Trophoblast cell (in vitro differentiated cells and primary cell): Measurements from ENCODE around the gene RPL7A.

Source experiments
- DNase-seq, 2 donors: peaks; one replicate each; pipeline ENCODE4 v3.0.0-alpha.2; 2016
- H2AFZ ChIP-seq: 2 replicates; pipeline ENCODE4 v1.6.1; 2013; ENCODE audit warnings: low read length, moderate library complexity, mild to moderate bottlenecking; ENCODE audit not compliant: insufficient read depth, poor library complexity
- H2AK5ac ChIP-seq: 2 replicates; pipeline ENCODE4 v1.6.1; 2013; ENCODE audit warnings: mild to moderate bottlenecking, low read length
- H2BK120ac ChIP-seq: 2 replicates; pipeline ENCODE4 v1.6.1; 2013; ENCODE audit warnings: low read length, mild to moderate bottlenecking, moderate library complexity; ENCODE audit not compliant: insufficient read depth, poor library complexity
- H2BK12ac ChIP-seq: 2 replicates; pipeline ENCODE4 v1.6.1; 2013; ENCODE audit warnings: mild to moderate bottlenecking, low read length, moderate library complexity
- H2BK5ac ChIP-seq: 2 replicates; pipeline ENCODE4 v1.6.1; 2013; ENCODE audit warnings: low read length, low read depth, moderate library complexity, mild to moderate bottlenecking; ENCODE audit not compliant: poor library complexity
- H3K14ac ChIP-seq: 2 replicates; pipeline ENCODE4 v1.6.1; 2013; ENCODE audit warnings: mild to moderate bottlenecking, low read length
- H3K18ac ChIP-seq: 2 replicates; pipeline ENCODE4 v1.6.1; 2013; ENCODE audit warnings: mild to moderate bottlenecking, low read length
- H3K23ac ChIP-seq: 2 replicates; pipeline ENCODE4 v1.6.1; 2013; ENCODE audit warnings: low read length
- H3K27ac ChIP-seq: 2 replicates; pipeline ENCODE4 v1.5.1; 2013; ENCODE audit warnings: low read depth, mild to moderate bottlenecking, inconsistent platforms, low read length, moderate library complexity
- H3K27me3 ChIP-seq: 2 replicates; pipeline ENCODE4 v1.6.1; 2013; ENCODE audit warnings: inconsistent platforms, mild to moderate bottlenecking, low read length, moderate library complexity; ENCODE audit not compliant: insufficient read depth
- H3K36me3 ChIP-seq, 2 experiments: 1 replicate in 1 of 2; 2 replicates in 1 of 2; pipeline ENCODE4 v1.6.1; 2013; ENCODE audit warnings: low read length in 2 of 2, mild to moderate bottlenecking in 2 of 2, moderate library complexity in 1 of 2; ENCODE audit not compliant: insufficient read depth in 2 of 2, control insufficient read depth in 1 of 2
- H3K4ac ChIP-seq: 2 replicates; pipeline ENCODE4 v1.6.1; 2013; ENCODE audit warnings: low read depth, mild to moderate bottlenecking, low read length, moderate library complexity
- H3K4me1 ChIP-seq, 2 experiments: 1 replicate in 1 of 2; 2 replicates in 1 of 2; pipeline ENCODE4 v1.6.1; 2013; ENCODE audit warnings: low read length in 2 of 2, mild to moderate bottlenecking in 2 of 2, moderate library complexity in 1 of 2; ENCODE audit not compliant: insufficient read depth in 2 of 2, control insufficient read depth in 1 of 2
- H3K4me2 ChIP-seq: 2 replicates; pipeline ENCODE4 v1.6.1; 2013; ENCODE audit warnings: inconsistent platforms, mild to moderate bottlenecking, low read length, moderate library complexity
- H3K4me3 ChIP-seq: 2 replicates; pipeline ENCODE4 v1.5.1; 2013; ENCODE audit warnings: mild to moderate bottlenecking, low read depth, low read length, inconsistent platforms
- H3K79me1 ChIP-seq: one replicate; pipeline ENCODE4 v1.6.1; 2013; ENCODE audit warnings: low read length
- H3K79me2 ChIP-seq: 2 replicates; pipeline ENCODE4 v1.6.1; 2013; ENCODE audit warnings: low read length, mild to moderate bottlenecking; ENCODE audit not compliant: control insufficient read depth, insufficient read depth, poor library complexity
- H3K9ac ChIP-seq: 2 replicates; pipeline ENCODE4 v1.6.1; 2013; ENCODE audit warnings: mild to moderate bottlenecking, low read length
- H3K9me3 ChIP-seq: 2 replicates; pipeline ENCODE4 v1.6.1; 2013; ENCODE audit warnings: low read depth, mild to moderate bottlenecking, control low read depth, inconsistent platforms, low read length; ENCODE audit not compliant: insufficient read depth
- H4K12ac ChIP-seq: 2 replicates; pipeline ENCODE4 v1.6.1; 2013; ENCODE audit warnings: low read depth, mild to moderate bottlenecking, low read length, moderate library complexity
- H4K8ac ChIP-seq: 2 replicates; pipeline ENCODE4 v1.6.1; 2013; ENCODE audit warnings: low read depth, mild to moderate bottlenecking, low read length, moderate library complexity
- H4K91ac ChIP-seq: one replicate; pipeline ENCODE4 v1.6.1; 2013; ENCODE audit warnings: low read depth, mild to moderate bottlenecking, low read length, moderate library complexity
- WGBS: extraction: QIAGEN DNeasy Blood & Tissue Kit; methylation state at CpG from one replicate; pipeline ENCODE4 v1.1.7; 2013; ENCODE audit warnings: missing lambda C conversion rate; ENCODE audit not compliant: insufficient read length, insufficient coverage; ENCODE audit errors: extremely low coverage; 5-methylcytosine and 5-hydroxymethylcytosine counted together

Gene RPL7A

GRCh38 chr9:133387680-133388079 lies 39.7 kb downstream of the RPL7A start:
- Histone ChIP-seq H3K18ac (no peak overlapping the region), H3K23ac (no peak overlapping the region), H3K9me3 (peaks cover 15% of the 10 kb centered on the region), H3K79me2 (no peaks in the 10 kb centered on the region), H3K27me3 (no peaks in the 10 kb centered on the region), H3K14ac (no peak overlapping the region), H4K91ac (no peak overlapping the region), H3K4me1 (peaks cover 0 to 3% of the 10 kb centered on the region in 2 experiments), H3K79me1 (no peaks in the 10 kb centered on the region), H2BK12ac (no peak overlapping the region), H2AK5ac (no peak overlapping the region), H3K9ac (no peak overlapping the region), H2BK5ac (no peak overlapping the region), H3K4ac (no peak overlapping the region), H4K8ac (no peak overlapping the region), H3K36me3 (no peaks in the 10 kb centered on the region), H3K4me2 (no peak overlapping the region), H2AFZ (no peak overlapping the region), H4K12ac (no peak overlapping the region), H3K27ac (no peak overlapping the region), H2BK120ac (no peak overlapping the region), H3K4me3 (no peak overlapping the region)
- DNase-seq = peak; percentile 68 to 70
- no CpG with 5 or more reads among the region's 9 CpGs for WGBS

- H3K18ac ChIP-seq = no peak overlapping the region
- no peaks in the 10 kb centered on the region for H3K79me1 ChIP-seq
- H2BK12ac ChIP-seq = no peak overlapping the region
- no peaks in the 10 kb centered on the region for H3K36me3 ChIP-seq
- H3K9ac ChIP-seq = no peak overlapping the region
- H3K23ac ChIP-seq = no peak overlapping the region
- H3K9me3 ChIP-seq = peaks cover 10% of the 10 kb centered on the region
- no peak overlapping the region for H2BK5ac ChIP-seq
- no peak overlapping the region for H3K27ac ChIP-seq
- no peak overlapping the region for H2AK5ac ChIP-seq
- no peaks in the 10 kb centered on the region for H3K79me2 ChIP-seq
- DNase-seq = no peak
- no peak overlapping the region for H4K91ac ChIP-seq
- no peaks in the 10 kb centered on the region for H3K27me3 ChIP-seq
- H3K4me1 ChIP-seq = peaks cover 0 to 3% of the 10 kb centered on the region in 2 experiments
- no peak overlapping the region for H3K4me2 ChIP-seq
- H2BK120ac ChIP-seq = no peak overlapping the region
- H3K4me3 ChIP-seq = no peak overlapping the region
- H4K12ac ChIP-seq = no peak overlapping the region
- no CpG with 5 or more reads among the region's 12 CpGs for WGBS
- no peak overlapping the region for H4K8ac ChIP-seq
- no peak overlapping the region for H2AFZ ChIP-seq
- no peak overlapping the region for H3K14ac ChIP-seq
- H3K4ac ChIP-seq = no peak overlapping the region
Observed at GRCh38 chr9:133389025-133389557, 41.1 kb downstream of the RPL7A start.

GRCh38 chr9:133389562-133389961 lies 41.5 kb downstream of the RPL7A start:
- Histone ChIP-seq H3K27ac (no peak overlapping the region), H2AFZ (no peak overlapping the region), H3K36me3 (no peaks in the 10 kb centered on the region), H3K79me1 (no peaks in the 10 kb centered on the region), H2BK120ac (no peak overlapping the region), H3K23ac (no peak overlapping the region), H3K4me3 (no peak overlapping the region), H3K9ac (no peak overlapping the region), H3K14ac (no peak overlapping the region), H2BK5ac (no peak overlapping the region), H2BK12ac (no peak overlapping the region), H4K8ac (no peak overlapping the region), H3K79me2 (no peaks in the 10 kb centered on the region), H3K4ac (no peak overlapping the region), H4K91ac (no peak overlapping the region), H2AK5ac (no peak overlapping the region), H4K12ac (no peak overlapping the region), H3K27me3 (no peaks in the 10 kb centered on the region), H3K4me1 (peaks cover 0 to 3% of the 10 kb centered on the region in 2 experiments), H3K4me2 (no peak overlapping the region), H3K9me3 (peaks cover 10% of the 10 kb centered on the region), H3K18ac (no peak overlapping the region)
- DNase-seq = no peak
- no CpG with 5 or more reads among the region's 13 CpGs for WGBS

GRCh38 chr9:133390713-133391112 lies 42.7 kb downstream of the RPL7A start:
- Histone ChIP-seq H3K9ac (no peak overlapping the region), H2BK5ac (no peak overlapping the region), H3K36me3 (no peaks in the 10 kb centered on the region), H4K91ac (no peak overlapping the region), H2AK5ac (no peak overlapping the region), H4K8ac (no peak overlapping the region), H3K9me3 (peaks cover 10% of the 10 kb centered on the region), H2BK12ac (no peak overlapping the region), H2AFZ (no peak overlapping the region), H3K4ac (no peak overlapping the region), H3K27ac (no peak overlapping the region), H3K27me3 (no peaks in the 10 kb centered on the region), H3K18ac (no peak overlapping the region), H3K4me1 (peaks cover 0 to 3% of the 10 kb centered on the region in 2 experiments), H3K79me2 (no peaks in the 10 kb centered on the region), H3K4me2 (no peak overlapping the region), H2BK120ac (no peak overlapping the region), H3K79me1 (no peaks in the 10 kb centered on the region), H3K14ac (no peak overlapping the region), H3K23ac (no peak overlapping the region), H4K12ac (no peak overlapping the region), H3K4me3 (no peak overlapping the region)
- WGBS = no CpG with 5 or more reads among the region's 7 CpGs
- DNase-seq = no peak
